NB4 (cell line): ENCODE measurements around the gene SMURF1.

ENCODE experiments used
- CTCF ChIP-seq: IDR thresholded peaks from one replicate; pipeline ENCODE4 v1.5.1; 2012; ENCODE audit warnings: low read depth, low read length
- MAX ChIP-seq: IDR thresholded peaks from 2 replicates; pipeline ENCODE4 v1.6.1; 2011; ENCODE audit warnings: low read depth, low read length
- POLR2A ChIP-seq: IDR thresholded peaks from 2 replicates; pipeline ENCODE4 v1.6.1; 2011; ENCODE audit warnings: mild to moderate bottlenecking; ENCODE audit not compliant: insufficient read length; ENCODE audit errors: extremely low read depth

- no peak for TF ChIP-seq MAX
- TF ChIP-seq CTCF: no peak
- no peak for TF ChIP-seq POLR2A
These were observed 132.6 kb downstream of the SMURF1 start for GRCh38 chr7:99011341-99011705.
